ENCODE results near the gene MAGI2.
"Not testable (repeated sequence)": the region's sequence is repeated elsewhere in the genome, so short reads cannot be mapped to it uniquely, and the experiment has no call there.

Gene MAGI2

DNA sequence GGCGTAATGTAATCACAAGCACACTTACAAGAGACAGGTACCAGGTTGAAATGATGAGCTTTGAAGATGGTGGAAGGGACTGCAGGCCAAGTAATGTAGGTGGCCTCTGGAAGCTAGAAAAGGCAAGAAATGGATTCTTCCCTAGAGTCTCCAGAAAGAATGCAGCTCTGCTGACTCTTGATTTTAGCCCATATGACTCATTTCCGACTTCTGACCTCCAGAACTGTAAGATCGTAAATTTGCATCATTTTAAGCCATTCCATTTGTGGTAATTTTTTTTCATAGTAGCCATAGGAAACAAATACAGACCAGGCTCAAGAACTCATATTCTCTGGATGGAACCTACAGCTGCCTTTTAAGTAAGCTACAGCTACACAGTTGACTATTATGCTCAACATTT lies 315.5 kb downstream of the MAGI2 start:
- no peak for FAIRE-seq

DNA sequence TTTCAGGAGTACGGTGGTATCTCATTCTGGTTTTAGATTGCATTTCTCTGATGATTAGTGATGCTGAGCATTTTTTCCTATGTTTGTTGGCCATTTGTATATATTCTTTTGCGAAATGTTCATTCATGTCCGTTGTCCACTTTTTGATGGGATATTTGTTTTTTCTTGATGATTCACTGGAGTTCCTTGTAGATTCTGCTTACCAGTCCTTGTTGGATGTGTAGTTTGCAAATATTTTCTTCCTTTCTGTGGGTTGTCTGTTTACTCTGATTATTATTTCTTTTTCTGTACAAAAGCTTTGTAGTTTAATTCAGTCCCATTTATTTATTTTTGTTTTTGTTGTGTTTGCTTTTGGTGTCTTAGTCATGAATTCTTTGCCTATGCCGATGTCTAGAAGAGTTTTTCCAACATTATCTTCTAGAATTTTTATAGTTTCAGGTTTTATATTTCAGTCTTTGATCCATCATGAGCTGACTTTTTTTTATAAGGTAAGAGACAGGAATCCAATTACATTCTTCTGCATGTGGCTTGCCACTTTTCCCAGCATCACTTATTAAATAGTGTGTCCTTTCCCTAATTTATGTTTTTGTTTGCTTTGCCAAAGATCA lies 320.5 kb downstream of the MAGI2 start:
- no peak for FAIRE-seq

DNA sequence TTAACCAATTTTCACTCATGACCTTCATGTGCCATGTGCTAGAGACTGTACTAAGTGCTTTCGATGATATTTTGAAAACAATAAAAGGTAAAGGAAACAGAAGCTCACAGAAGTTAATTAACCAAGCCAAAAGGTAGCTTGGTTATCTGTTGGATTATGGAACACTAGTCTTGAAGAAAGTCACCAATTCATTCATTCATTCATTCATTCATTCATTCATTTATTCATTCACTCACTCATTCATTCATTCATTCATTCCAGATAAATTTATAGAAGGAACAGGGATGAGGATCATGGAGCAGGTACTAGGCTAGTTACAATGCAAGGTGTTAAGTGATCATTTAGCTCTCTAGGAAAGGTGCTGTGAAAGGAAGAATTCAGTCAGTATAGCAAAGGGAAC lies 322.8 kb downstream of the MAGI2 start:
- FAIRE-seq, result no peak

DNA sequence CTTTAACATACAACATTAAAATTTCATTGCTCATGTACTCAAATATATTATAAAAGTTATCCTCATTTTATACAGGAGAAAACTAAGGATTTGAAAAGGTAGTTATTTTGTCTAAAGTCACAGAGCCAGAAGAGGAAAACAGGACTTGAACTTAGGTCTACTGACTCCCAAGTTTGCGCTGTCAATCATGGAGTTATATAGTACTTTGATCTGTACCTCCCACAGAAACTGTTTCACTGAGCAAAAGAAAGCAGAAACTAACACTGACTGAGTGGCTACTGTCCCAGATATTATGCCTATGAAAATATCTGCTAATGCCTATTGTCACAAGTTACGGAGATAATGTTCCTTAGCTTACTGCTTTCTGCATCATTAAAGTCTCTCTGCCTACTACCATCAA lies 329.1 kb downstream of the MAGI2 start:
- FAIRE-seq, result no peak

DNA sequence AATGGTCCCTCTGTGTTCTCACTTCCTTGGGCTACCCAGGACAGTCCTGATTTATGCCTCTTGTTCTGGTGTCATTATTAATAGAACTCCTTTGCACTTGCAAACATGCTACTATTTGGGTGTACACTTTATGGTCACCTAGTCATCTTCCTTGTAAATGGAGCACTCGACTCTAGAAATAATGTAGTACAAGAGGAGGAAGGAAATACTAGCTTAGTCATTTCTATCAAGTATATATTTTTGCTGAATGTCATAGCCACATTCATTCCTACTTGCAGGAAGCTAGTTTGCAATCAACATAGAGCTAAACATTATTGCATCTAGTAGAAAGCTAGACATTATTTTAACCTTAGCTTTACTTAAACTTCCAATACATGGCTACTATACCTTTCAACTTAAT lies 335.3 kb downstream of the MAGI2 start:
- no peak for FAIRE-seq

DNA sequence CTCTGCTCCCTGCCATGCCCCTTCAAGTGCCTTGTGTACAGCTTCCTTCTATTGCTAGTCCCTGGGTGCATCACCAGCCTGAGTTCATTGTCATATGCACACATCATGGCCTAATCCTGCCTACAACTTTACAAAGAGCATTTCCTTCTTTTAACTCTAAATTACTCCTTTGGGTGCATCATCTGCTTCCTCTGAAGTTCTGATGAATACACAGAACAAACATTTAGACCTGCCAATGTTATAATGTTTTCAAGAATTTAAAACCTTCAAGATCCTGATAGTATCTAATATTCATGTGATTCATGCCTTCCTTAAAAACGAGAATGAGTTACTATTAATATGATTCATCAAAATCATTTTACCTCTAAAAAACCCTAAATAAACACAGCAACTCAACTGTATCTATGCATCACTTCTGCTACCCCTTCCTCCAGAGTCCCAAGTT lies 357.1 kb downstream of the MAGI2 start:
- no peak for FAIRE-seq

DNA sequence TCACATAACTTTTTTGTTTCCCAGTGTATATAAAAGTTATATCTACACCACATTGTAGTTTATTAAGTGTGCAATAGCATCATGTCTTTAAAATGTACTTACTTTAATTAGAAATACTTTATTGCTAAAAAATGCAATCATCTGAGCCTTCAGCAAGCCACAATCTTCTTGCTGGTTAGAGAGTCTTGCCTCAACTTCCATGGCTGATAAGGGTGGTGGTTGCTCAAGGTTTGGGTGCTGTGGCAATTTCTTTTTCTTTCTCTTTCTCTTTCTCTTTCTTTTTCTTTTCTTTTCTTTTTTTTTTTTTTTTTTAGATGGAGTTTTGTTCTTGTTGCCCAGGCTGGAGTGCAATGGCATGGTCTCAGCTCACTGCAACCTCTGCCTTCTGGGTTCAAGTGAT lies 360.0 kb downstream of the MAGI2 start:
- no peak for FAIRE-seq

DNA sequence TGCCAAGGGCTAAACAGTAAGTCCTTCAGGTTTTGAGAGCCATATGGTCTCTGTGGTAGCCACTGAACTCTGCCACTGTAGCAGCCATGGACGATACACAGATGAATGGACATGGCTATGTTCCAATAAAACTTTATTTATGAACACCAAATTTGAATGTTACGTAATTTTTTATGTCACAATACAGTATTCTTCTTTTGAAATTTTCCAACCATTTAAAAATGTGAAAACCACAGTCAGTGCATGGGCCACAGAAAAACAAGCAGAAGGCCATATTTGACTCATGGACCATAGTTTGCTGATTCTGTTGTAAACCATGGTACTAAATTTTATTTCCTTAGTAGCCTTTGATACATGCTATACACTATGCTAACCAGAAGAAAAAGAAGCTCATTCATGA lies 361.8 kb downstream of the MAGI2 start:
- FAIRE-seq, result no peak

DNA sequence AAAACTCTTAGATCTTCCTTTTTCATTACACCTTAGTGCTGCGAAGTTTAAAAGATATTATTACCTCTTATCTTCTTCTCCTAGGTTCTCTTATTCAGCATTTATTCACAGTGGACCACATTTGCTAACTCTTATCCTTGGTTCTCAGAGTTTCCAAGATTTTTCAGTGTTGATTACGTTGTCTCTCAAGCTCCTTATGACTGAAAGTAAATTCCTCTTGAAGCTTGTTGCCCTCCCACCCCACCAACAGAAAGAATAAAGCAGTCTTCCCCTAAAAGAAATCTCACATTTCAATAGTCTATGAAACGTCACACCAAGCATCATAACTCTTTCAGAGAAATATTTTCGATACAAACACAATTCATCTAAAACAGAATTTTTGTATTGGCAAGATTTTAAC lies 362.5 kb downstream of the MAGI2 start:
- no peak for FAIRE-seq

DNA sequence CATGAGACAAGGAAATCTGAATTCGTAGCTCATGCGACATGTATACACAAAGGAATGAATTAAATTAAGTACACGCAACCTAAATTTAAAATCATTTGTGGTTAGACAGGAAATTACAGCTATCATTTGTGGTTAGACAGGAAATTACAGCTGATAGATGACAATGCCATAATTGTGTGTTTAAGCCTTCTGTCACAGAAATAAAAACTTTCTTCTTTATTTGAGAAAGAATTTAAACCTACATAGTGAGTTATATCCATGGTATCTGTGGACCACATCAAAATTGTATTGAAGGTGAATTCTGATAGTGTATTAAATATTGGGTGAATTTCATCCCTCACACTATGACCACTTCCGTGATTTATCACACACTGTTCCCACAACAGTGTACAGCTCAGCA lies 362.9 kb downstream of the MAGI2 start:
- no peak for FAIRE-seq

DNA sequence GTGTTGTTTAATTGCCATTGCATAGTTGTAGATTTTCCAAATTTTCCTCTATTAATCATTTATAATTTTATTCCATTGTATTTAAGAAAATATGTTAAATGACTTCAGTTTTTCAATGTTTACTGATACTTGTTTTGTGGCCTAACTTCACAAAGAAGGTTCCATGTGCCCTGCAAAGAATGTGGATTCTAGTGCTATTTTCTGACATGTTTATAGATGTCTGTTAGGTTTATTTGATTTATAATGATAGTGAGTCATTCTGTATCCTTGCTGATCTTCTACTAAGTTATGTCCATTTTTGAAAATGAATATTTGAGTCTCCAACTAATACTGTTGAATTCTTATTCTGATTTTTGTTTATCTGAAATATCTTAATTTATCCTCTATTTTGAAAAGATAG lies 369.0 kb downstream of the MAGI2 start:
- no peak for FAIRE-seq

DNA sequence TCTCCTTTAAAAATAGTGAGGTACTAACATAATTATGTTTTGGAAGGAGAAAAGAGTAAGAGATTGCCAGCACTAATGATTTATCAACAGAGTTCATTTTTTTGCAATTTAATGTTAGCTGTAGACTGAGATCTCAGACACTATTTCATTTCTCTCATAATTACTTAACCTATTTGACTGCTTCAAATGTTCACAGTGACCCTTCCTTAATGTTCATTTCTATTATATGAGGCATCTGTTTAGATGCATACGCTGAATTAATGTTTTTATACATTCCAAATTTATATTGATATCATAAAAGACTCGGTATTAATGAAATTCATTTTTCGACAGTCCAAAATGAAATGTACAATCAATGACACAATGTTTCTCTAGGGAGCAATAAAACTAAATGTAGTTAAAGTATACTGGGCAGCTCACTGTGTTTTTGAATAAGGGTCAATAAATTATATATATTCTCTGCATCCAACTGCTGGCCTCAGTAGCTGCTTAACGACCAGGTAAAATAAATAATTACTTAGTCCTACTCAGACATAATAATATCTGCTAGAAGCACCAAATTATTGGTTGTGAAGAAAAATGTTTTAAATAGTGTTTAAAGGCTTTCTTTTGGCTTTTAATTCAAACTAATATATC lies 373.4 kb downstream of the MAGI2 start:
- no peak for FAIRE-seq

DNA sequence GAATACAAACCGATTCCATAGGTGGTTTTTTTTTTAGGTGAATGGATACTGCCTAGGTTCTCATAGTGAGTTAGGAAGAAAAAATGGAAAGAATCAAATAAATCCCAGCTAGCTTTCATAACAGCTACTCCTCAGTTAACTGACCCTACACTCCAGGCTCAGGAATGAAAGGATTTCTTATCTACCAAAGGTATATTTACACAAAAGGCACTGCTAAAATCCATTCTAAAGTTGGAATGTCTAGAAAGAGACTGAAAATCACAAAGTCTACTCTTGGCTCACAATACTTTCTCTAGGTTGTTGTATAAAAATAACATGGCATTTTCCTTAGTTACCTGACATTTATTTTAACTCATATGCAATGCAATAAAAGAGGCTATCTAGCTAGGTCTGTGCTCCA lies 375.2 kb downstream of the MAGI2 start:
- FAIRE-seq, result no peak

DNA sequence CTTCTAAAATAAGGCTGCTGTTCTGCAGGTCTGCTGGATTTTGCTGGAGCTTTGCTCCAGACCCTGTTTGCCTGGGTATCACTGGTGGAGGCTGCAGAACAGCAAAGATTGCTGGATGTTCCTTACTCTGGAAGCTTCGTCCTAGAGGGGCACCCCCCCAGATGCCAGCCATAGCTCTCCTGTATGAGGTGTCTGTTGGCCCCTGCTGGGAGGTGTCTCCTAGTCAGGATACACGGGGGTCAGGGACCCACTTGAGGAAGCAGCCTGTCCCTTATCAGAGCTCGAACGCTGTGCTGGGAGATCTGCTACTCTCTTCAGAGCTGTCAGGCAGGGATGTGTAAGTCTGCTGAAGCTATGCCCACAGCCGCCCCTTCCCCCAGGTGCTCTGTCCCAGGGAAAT lies 382.3 kb downstream of the MAGI2 start:
- not testable (repeated sequence) for FAIRE-seq

DNA sequence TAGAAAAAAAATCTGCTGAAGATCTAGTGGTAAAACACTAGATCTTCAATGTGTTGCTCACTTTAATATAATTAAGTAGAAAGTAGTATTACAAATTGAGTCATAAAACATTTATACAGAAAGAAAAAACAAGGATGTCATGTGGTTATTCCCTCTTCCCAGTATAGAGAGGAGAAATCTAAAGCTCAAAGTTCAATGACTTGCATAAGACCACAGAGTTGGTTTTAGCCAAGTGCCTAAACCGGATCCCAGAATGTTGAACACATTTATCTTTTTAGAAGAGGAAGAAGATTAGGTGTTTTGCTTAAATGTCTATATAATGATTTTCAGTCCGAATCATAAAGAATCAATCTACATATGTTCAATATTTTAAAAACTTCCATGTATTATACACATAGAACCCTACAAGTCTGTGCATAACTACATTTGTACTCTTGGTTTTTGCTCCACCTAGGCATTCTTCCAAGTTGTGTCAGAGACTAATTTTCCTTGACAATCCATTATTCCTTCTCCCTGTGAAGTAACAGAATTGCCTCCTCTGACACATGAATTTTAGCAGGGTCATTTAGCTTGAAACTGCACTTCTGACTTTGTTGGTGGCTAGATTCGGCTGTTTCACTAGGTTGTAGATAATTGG lies 389.2 kb downstream of the MAGI2 start:
- no peak for FAIRE-seq

DNA sequence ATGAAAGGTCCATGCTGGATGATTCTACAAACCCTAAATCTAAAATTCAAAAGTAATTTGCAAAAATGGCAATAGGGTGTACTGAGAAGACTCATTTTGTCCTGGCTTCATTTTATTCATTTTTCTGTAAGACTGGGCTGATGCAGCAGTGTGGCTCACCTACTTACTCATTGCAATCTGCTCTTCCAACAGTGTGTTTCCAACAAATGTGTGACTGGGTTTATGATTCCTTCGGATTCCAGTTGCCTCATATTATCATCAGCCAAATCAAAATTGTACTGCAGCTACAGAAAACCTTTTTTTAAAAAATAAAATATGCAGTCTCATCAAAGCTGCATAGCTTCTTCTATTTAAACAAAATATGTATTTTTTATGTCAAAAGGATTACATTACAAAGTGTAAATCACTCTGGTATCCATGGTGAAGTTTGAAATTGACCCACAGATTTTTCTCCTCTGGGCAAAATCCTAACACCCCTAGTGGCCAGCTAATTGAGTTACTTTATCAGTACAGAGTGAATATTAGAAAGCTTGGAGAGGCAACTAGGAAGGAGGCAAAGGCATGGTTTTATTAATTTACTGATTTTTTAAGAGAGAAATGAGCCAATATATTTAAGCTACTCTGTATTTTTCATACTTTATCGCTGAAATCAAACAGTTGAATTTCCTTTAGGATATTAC lies 390.3 kb downstream of the MAGI2 start:
- no peak for FAIRE-seq

DNA sequence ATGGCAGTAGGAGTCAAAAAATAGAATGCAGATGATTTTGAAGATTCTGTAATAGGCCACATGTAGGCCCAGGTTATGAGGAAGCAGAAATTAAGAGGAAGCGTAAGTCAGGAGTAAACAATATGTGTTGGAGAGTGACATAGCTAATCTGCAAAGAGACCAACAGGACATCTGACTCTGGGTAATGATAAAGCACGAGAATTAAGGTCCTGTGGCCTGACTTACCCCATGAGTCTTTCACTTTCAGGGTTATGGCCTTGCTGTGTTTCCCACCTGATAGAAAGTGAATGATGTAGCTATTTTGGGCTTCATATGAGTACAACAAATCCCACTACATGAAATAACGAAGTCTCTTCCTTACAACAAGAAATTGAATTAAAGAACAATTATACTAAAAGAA lies 393.0 kb downstream of the MAGI2 start:
- no peak for FAIRE-seq

DNA sequence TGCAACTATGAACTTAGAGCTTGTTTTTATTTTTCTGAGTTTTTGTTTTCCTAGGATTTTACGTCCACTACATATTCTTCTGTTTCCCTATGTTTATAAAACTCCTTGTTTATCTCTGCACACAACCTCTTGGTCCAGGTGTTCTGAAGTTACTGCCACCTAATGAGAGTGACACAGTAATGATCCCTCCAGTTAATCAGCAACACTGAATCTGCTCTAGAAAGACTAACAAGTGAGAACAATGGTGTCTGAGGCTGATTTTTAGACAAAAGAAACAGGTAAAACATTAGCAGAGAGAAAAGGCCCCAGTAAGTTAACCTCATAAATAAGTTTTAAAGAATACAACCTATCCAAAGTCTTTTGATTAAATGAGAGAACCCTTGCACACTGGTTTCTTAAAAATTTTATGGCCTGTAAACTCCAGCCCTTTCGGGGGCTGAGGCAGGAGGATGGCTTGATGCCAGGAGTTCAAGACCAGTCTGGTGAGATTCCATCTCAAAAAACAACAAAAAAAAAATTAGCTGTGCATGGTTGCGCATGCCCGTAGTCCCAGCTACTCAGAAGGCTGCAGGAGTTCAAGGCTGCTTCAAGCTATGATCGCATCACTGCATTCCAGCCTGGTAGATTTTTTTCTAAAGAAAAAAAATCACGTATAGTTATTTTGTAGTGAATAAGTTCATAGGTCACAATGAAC lies 397.6 kb downstream of the MAGI2 start:
- no peak for FAIRE-seq

DNA sequence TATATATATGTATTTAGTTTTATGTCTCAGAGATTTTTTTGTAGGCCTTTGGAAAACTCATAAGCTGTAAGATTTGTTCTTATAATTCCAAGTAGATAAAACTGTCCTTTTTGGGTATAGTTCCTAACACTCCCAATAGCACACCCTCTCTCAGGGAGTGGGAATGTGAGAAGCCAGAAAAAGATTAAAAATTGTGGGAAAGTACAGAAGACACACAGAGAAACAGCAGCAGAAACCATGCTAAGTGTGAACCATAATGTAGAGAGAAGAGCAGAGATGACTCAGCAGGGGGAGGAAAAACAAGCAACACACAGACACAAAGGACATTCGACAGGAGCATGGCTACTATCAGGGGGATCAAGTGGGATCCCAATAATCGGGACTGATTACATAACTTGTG lies 401.6 kb downstream of the MAGI2 start:
- FAIRE-seq, result no peak

DNA sequence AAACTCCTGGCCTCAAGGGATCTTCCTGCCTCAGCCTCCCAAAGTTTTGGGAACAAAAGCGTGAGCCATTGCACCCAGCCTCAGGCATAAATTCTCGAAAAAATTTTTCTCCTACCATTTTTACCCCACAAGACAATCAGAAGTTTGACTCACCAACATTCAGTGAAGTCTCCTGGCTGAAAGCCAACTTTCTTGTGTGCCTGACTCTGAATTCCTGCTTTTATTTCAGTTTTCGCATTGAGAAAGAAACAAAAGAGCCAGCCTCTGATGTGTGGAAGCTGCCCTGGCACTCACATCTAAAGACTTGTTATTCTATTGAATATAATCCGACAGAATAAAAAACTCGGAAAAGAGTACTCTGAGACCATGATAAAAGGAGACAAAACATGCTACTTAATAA lies 402.9 kb downstream of the MAGI2 start:
- no peak for FAIRE-seq

DNA sequence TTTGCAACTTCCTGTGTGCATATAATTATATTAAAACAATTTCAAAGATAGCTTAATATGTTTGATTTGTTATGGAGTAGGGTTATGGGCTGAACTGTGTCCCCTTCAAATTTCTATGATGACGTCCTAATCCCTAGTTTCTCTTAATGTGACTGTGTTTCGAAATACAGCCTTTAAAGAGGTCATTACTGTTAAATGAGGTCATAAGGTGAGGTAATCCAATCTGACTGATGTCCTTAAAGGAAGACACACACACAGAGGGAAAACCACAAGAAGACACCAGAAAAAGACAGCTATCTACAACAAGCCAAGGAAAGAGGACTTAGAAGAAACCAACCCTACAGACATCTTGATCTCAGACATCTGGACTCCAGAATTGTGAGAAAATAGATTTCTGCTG lies 407.4 kb downstream of the MAGI2 start:
- FAIRE-seq, result no peak

DNA sequence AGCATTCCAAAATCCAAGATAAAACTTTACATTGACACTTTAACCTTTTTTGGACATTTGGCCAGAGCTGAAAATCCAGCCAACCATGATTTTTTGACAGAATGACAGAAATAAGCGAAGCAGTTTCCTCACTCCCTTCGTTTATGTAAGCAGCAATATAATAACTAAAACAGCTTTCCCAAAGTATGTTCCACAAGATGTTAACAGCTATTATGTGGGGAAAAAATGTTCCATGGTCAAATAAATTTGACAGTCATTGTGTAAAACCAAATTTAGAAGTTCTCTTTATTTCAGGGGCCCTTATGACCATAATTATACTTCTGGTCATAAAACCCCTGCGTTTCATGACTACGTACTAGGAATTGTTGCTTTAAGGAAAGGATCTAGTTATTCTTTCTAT lies 416.5 kb downstream of the MAGI2 start:
- no peak for FAIRE-seq

DNA sequence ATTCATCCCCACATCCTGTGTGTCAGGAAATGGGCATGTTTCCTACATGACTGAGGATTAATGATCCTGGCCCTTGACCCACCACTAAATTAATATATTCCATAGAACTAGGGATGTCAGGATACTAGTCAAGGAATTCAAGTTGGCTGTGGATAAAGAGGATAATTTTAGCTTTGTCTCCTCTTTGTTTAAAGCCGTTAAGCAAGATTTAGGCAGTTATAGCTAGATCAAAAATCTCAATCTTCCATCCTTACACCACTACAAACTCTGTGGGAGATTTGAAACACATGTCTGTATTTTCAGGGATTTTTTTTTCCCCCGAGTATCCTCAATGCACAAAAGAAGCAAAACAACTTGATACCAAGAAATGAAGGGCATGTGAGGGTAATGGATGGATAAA lies 417.1 kb downstream of the MAGI2 start:
- FAIRE-seq, result no peak

DNA sequence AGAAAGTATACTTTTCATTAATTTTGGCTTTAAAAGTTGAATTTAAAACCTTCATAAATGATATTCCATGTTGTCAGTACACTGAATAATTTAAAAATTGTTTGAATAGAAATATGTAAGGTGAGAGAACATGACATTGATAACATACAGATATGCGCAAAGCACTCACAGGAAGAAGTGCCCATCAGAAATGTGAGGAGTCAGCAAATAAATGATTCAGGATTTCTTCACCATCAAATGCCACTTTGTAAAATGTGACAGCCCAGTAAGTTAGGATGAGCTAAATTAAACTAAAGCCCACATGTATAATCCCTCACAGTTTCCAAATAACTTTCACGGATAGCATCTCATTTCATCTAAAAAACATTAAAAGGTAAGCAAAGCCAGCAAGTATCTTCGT lies 417.6 kb downstream of the MAGI2 start:
- no peak for FAIRE-seq
